ENCODE data around the gene ERBB4.

Gene ERBB4

DNA sequence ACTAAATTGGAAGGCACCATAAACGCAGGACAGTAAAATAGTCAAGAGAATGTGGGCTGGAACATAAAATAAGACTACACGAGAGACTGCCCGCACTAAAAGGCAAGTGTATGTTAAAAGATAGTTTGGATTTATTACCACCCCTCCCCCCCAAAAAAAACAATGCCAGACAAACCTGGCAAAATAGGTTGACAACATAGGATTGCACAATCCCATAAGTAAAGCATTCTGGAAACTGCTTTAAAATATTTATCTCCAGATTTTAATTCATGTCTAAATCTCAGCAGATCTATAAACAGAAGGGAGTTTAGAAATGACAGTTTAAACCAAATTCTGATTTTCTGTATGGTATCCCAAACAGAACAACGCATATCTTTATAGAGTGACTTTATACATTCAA lies 455.1 kb downstream of the ERBB4 start:
- DNase-seq (ENCODE audit: low read depth, low spot score), result no peak

- DNase-seq (ENCODE audit: low read depth, low spot score), result no peak
Observed at GRCh38 chr2:212078103-212078502, 460.5 kb downstream of the ERBB4 start.

DNA sequence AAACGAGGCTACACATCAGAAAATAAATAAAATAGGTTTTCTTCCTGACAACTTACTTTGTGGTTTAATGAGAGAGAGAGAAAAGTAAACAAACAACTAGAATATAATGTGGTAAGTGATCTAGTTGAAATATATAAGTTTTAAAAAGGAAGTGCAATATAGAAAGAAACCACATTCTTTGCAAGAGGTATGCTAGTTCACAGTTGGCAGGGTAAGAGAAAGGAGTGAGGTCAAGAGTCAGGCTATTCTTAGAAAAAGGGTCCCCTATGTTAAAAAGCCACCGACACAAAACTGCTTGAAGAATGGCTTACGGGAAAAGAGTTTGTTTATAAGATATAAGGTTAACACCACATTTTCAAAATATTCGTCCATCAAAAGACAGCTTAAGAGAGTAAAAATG lies 462.1 kb downstream of the ERBB4 start:
- no peak for DNase-seq (ENCODE audit: low read depth, low spot score)

- DNase-seq (ENCODE audit: low read depth, low spot score), result no peak
Observed at GRCh38 chr2:212073360-212073759, 465.2 kb downstream of the ERBB4 start.

GRCh38 chr2:212066546-212066945 lies 472.1 kb downstream of the ERBB4 start:
- DNase-seq (ENCODE audit: low read depth, low spot score), result no peak

DNA sequence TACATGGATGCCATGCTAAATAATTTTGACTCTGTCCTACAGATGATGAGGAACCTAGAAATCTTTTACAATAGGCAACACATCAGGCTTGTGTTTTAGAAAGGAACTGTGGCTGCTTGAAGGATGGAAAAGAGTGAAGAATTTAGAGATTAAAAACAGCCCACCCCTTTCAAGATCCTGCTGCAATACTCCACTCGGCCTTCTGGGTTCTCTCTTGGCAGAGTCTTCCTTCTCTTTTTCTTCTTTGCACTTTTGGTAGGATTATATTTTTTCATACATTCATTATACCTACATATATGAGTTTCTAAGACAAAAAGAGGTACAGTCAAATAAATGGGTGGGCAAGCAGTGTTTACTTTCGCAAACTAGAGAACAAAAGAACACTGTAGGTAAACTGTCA lies 474.3 kb downstream of the ERBB4 start:
- DNase-seq (ENCODE audit: low read depth, low spot score), result no peak

DNA sequence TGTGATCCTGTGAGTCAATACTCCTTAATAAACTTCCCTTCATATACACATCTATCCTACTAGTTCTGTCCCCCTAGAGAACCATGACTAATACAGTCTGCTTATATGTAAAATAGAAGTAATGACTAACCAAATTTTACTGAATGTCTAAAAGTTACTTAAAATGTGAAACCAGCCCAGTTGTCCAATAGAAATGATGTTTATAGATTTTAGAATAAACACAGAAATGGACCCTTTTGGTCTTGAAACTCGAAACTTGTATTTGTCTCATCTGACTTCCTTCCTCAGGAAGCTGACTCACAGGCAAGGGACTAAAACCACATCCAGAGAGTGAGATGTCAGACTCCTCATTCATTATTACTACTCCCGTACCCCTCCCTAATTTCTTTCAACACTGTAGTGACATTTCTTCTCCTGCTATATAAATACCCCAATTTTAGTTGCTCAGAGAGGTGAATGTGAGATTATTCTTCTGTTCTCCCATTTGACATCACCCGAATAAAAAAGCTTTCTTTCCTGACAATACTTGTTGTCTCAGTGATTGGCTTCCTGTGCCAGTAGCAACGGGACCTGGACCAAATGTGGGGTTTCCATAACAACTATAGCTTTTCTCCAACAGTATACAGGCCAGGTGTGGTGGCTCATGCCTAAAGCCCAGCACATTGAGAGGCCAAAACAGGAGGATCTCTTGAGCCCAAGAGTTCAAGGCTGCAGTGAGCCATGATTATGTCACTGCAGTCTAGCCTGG lies 486.0 kb downstream of the ERBB4 start:
- DNase-seq (ENCODE audit: low read depth, low spot score), result no peak

GRCh38 chr2:212050871-212051270 lies 487.7 kb downstream of the ERBB4 start:
- no peak for DNase-seq (ENCODE audit: low read depth, low spot score)

DNA sequence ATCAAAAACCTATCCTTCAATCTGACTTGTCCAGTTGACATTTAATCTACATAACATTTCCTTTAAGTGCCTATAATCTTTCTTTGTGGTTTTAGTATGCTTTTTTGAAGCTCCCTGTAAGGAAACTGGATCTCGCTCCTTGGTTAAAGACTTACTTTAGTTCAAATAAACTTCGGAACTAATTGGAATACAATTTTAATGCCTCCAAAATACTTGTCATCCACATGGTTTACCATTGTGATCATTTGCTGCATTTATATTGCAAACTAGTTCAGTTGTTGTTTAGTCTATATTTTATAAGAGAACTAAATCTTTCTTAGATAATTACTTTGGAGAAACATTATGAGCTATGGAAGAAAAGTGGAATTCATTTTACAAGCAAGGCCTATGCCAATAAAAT lies 496.0 kb downstream of the ERBB4 start:
- DNase-seq (ENCODE audit: low read depth, low spot score), result no peak

- DNase-seq (ENCODE audit: low read depth, low spot score), result no peak
Observed at GRCh38 chr2:212037062-212037461, 501.5 kb downstream of the ERBB4 start.

DNA sequence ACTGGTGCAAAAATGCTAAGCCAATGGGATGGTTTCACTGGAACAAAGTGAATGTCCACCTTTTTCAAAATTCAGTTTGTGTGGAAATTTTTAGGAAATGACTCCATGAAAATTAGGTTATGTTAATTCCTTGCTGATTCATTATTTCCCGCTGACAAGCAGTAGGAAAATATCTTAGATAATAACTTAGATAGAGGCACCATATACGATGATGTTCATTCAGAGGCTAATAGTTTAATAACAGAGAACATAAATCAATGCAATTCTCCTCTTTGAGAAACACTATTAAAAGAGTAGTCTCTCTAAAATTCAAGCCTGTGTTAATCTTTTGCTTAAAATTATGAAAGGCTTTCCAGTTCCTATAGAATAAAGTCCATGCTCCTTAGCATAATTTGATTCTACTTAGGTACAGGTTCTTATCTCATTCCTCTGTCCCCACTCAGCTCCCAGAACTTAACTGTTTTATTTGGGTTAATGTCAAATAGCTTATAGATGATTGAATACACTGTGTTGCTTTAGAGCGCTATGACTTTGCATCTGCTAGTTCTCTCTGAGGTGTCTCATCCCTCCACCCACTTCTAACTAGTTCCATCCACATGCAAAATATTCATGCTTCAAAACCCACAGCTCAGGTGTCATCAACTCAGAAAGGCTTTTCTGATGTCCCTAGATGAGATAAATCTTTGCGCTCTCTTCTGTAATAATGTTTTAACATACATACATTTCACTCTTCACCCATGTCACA lies 503.6 kb downstream of the ERBB4 start:
- DNase-seq (ENCODE audit: low read depth, low spot score), result no peak

DNA sequence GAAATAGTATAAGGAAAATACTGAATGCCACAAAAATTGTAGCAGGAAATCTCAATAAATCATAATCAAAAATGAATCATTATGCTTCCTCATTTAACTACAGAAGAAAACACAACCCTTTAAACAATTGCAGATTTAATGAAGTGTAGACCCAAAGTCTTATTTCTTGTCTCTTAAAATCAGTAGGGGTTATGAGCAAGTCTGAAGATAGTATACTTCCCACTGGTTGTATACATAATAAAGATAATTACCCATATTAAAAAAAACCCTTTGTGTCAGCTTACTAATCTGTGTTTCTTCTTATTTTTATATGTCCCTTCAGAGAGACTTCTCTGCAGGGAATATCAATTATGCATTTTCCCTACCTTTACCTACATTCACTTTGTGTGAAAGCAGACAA lies 504.7 kb downstream of the ERBB4 start:
- DNase-seq (ENCODE audit: low read depth, low spot score), result no peak

GRCh38 chr2:212032536-212033219 lies 505.9 kb downstream of the ERBB4 start:
- no peak for DNase-seq (ENCODE audit: low read depth, low spot score)

DNA sequence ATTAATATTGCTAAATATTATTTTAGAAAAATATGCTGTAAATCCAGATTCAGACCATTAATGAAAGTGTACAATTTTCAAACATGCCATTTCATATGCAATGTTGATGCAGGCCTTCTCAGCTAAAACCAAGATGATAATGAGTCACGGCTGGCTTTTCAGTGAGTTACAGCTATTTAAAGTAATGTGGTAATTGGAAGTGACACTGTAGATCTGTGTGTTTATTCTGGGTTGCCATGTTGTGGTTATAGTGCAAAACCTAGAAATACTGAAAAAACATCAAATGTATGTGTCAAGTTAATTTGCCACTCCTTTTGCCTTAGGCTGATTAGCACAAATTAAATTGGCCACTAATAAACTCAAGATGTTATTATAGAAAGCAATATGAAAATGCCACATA lies 506.6 kb downstream of the ERBB4 start:
- DNase-seq (ENCODE audit: low read depth, low spot score), result no peak

DNA sequence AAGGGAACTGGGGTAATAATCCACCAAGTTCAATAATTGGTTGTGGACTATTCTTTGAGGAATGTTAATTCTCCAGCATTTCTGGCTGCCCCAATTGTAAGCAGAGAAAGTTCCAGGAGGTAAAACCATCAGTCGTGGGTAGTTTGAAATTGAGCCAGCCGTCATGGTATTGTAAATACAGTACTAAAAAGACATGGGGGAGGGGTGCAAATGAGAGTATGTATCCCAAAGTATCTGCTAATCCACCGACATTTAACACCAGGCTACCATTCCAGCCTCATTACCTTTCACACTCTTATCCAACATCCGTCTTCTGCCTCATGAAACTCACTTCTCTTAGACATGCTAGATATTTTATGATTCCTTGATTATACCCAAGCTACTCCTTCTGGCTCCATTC lies 507.9 kb downstream of the ERBB4 start:
- DNase-seq (ENCODE audit: low read depth, low spot score), result no peak

GRCh38 chr2:212028798-212029394 lies 509.7 kb downstream of the ERBB4 start:
- no peak for DNase-seq (ENCODE audit: low read depth, low spot score)

GRCh38 chr2:212027681-212028628 lies 510.6 kb downstream of the ERBB4 start:
- no peak for DNase-seq (ENCODE audit: low read depth, low spot score)

DNA sequence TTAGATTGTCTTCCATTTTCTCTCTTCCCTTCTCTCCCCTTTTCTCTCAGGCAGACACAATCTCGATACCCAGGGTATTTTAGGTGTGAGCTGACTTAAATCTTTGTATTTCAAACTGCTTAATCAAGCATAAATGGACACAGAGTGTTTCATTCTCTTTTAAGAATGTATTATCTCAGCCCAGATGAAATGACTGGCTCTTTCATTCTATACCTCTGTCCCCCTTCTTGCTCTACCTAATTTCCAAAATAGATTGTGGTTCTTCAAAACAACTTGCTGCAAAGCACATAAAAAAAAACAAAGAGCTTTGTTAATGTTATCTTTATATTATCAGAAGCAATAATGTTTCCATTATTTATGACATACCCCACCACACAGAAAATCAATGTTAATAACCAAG lies 514.6 kb downstream of the ERBB4 start:
- no peak for DNase-seq (ENCODE audit: low read depth, low spot score)

DNA sequence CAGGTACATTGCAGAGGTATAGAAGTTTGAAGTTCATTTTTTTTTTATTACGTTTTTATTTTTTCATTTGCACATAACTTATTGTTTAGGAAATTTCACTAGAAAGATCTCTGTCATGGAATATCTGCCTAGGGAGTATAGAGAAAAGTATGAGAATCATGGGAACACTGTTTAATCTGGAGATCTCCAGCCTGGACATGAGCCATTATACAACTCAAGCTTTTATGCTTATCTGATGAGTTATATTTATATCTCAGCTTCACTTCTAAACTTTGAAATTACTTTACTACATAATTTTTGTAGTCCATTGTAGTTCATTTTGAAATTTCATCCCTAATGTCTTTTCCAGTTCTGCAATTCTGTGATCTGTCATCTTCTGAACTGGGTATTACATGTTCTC lies 515.6 kb downstream of the ERBB4 start:
- DNase-seq (ENCODE audit: low read depth, low spot score), result no peak

- DNase-seq (ENCODE audit: low read depth, low spot score), result no peak
Observed at GRCh38 chr2:212021947-212022346, 516.7 kb downstream of the ERBB4 start.

DNA sequence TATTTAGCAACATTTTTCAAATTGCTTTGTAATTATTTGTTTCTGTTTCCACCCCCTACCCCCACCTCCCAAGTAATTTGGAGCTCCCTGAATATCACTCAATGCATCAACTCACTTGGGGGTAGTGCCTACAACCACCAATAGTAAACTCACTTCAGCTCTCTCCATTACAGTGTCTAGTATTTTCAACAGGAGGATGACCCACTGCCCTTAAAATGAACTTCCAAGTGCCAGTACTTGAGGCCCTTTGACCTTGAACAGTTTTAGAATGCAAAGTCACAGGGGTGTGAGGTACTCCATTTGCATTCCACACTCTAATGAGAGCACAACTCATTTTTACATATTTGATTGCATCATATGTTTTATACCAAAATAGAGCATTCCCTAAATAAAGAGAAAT lies 523.0 kb downstream of the ERBB4 start:
- no peak for DNase-seq (ENCODE audit: low read depth, low spot score)
